ENCODE results near the gene ACTR3C.
"Not testable (repeated sequence)": the region's sequence is repeated elsewhere in the genome, so short reads cannot be mapped to it uniquely, and the experiment has no call there.

Gene ACTR3C

DNA sequence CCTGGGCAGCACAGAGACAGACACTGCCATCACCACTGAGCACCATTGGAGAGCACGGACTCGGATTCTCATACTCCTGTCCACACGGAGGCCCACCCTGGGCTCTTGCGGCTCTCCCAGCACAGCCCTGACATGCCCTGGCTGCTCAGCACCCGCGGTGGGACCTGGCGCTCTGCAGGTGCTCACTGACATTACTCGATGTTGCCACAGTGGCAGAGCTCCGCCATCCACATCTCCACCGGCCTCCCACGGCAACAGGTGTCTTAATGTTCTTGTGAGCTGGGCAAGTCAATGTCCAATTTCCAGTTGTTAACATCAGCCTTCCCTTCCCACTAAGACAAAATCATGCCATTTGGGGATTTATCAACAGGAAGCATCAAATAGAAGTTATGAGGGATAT lies 45.0 kb downstream of the ACTR3C start:
- DNase-seq = not testable (repeated sequence)

DNA sequence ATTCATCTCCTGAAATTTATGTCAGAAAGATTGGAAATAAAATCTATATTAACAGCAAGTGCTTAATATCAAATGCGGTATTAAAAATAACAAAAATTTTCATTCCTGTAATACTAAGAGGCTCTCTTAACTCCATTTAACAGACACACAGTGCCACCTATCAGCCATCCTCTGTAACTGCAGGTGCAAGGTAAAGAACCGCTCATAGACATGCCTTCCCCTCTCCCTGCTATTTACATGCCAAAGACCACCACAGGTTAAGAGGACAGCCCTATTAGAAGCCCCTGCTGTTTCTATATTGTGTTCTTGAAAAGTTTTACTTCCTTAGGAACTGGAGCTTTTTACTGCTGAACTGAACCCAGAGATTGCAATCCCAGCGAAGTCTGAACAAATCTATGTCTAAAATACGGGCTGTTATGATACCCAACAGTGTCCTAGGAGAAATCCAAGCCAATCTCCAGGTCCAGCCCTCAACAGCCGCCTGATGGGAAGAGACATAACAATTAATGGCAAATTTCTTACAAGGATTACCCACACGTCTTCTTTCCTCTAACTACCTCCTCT lies 47.1 kb downstream of the ACTR3C start:
- peak; percentile 4 for DNase-seq

DNA sequence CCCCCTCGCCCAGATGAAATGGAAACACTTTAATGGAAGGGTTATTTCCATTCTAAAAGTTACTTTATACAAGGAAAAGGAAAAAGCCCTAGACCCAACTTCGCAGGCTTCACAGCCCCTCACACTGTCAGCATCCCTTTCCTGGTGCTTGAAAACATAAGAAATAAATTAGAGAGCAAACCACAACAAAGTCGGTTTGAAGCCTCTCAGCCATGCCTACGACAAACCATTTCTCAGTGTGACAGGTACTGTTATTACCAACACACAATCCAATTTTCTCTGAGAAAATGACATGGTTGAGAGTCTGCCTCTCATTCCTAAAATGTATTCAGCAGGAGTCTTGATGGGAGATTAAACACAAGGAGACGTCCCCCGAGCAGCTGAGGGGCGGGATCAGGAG lies 51.4 kb downstream of the ACTR3C start:
- DNase-seq = not testable (repeated sequence)

DNA sequence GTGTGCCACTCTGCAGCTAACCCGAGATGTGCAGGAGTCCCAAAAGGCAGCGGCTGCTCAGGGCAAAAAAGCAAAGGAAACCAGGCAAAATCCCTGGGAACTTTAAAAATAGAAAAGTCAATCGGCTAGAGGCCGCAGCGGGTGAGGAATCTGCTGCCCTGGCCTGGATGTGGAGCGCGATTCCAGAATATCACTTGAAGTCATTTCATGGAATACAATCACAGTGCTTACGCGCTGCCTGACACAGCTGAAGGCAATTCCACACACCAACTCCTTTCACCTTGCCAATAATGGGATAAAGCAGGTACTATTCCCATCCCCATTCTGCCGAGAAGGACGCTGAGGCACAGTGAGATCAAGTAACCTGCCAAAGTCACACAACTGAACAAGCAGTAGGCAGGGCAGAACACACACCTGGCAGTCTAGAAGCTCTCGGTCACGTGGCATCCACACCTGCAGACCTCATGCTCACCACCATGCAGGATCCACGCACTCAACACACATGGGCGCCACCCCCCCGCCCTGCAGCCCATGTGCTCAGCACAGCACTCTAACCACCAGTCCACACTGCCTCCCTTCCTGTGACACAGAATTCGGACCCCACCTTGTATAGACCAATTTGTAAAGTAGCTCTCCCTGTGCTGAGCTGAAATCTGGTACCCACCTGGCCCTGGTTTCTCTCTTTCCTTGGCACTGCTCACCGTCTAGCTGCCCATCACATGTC lies 53.1 kb downstream of the ACTR3C start:
- DNase-seq = not testable (repeated sequence)

DNA sequence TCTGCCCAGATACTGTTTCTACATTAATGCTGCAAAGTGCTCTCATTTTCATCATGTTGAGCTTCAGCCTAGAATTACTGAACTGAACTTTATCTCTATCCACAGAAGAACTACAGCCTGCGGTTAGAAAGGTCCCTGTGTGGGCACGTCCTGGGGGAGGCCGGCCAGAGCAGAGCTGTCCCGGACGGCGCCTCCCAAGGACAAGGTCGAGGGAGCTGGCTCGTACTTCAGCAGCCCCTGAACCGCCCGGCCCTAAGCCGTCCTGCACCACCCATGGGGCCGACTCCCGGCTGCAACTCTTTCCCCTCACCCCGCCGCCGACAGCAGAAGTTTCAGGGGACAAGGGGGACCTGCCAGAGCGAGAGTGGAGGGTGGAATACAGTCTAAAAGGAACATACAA lies 54.5 kb downstream of the ACTR3C start:
- not testable (repeated sequence) for DNase-seq

DNA sequence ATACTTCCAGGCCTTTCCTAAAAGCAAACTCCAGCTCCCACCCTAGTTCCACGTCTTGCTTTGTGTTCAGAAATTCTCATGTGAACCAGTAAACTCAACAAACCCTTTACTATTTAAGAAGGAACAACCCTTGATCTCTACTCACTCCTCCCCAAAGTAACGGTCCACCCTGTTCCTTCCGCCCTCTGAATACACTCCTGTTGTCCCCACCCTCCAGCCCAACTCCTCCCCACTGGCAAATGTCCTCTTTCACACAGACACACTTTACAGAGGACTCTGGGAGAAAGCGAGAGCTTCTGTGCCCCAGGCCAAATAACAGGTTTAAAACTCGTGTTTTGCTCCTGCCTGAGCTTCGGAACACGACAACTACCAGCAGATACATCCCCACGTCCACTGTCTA lies 55.1 kb downstream of the ACTR3C start:
- not testable (repeated sequence) for DNase-seq

DNA sequence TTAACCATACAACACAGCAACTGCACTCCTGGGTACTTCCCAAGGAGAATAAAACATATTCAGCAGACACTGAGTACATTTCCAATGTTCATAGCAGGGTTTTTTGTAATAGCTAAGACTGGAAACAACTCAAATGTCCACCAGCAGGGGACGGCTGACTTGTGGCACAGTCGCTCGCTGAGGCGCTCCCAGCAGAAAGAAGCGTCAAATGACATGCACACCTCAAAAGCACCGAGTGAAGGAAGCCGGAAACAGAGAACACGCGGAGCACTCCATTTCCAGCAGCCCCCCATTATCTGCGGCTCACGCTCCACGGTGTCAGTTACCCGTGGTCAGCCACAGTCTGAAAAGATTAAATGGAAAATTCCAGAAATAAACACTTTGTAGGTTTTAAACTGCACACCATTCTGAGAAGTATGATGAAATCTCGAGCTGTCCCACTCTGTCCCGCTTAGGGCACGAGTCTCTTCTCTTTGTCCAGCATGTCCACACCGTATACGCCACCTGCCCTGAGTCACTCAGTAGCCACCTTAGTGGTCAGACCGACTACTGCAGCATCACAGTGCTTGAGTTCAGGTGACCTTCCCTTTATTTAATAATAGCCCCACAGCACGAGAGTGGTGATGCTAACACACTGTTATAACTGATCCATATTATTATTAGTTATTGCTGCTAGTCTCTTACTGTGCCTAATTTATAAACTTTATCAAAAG lies 56.2 kb downstream of the ACTR3C start:
- not testable (repeated sequence) for DNase-seq

DNA sequence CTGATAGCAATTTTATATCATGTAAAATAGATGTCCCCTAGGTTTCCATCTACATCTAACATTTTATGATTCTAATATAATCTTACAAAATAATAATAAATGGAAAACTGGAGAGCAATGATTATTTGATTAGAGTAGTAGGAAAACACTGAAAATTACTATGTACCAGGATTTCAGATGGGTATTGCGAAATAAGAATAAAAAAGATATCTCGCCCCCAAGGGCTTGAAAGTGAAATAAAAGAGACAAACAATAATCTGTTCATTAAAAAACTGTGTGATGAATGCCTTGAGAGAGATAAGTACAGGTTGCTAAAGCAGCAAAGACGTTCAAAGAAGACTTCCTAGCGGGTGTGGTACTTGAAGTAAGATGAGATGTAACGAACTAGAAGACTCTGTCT lies 60.7 kb downstream of the ACTR3C start:
- not testable (repeated sequence) for DNase-seq

DNA sequence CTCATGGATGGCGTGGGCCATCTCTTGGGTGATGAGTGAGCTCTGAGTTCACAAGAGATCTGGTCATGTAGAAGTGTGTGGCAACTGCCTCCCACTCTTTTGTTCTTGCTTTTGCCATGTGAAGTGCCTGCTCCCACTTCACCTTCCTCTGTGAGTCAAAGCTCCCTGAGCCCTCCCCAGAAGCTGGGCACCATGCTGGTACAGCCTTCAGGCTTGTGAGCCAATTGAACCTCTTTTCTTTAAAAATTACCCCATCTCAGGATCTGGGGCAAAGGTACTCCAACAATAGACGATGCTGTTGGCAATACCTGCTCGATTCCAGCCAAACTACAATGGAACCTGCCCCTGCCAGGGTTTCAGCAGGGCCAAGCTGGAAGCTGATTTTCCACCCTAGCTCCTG lies 75.6 kb downstream of the ACTR3C start:
- not testable (repeated sequence) for DNase-seq

DNA sequence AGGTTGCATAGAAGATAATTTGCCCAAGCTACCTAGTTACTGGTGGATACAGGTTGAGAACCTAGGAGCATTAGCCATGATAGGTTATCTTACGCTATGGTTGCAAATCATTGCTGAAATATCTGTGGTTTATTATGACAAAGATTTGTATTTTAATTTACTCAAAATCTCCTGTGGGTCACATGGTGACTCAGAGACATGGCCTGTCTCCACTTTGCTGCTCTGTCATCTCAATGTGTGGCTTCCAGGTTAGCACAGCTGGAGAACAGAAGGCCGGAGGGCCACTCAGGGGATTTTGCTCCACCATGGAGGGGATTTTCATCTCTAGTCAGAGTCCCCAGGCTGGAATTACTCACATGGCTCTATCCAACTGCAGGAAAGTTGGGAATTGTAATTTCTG lies 78.1 kb downstream of the ACTR3C start:
- DNase-seq = not testable (repeated sequence)

DNA sequence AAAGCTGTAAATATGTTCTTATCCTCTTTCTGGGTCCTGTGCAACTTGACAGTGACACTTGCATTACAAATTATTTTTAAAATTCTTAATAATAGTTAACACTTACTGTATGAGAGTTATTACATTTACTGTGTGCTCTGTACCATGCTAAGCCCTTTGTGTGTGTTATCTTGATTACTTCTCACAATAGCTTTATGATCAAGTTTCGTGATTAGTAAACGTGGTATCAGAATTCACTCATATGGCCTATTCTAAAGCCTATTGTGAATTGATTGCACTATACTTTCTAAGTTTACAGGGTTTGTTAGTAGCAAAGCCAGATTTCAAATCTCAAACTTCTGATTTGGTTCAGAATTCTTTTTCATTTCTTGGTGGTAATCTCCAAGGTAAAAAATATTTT lies 80.4 kb downstream of the ACTR3C start:
- DNase-seq = not testable (repeated sequence)

DNA sequence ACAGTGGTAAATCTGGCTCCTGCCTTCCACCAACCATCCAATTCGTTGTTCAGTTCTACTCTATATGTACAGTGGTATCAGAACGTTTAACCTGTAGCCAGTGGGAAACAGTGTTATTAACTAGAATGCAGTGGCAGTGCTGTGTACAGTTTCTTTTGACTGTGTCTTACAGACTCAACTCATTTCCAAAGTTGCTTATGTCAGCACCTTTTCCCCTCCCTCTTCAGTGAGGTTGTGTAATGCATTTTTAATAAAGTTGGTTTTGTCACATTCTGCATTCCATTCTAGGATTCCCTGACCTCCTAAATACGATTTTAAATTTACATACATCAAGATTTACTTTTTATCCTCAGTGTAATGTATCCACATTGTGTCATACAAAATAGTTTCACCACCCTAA lies 97.9 kb downstream of the ACTR3C start:
- DNase-seq = not testable (repeated sequence)

DNA sequence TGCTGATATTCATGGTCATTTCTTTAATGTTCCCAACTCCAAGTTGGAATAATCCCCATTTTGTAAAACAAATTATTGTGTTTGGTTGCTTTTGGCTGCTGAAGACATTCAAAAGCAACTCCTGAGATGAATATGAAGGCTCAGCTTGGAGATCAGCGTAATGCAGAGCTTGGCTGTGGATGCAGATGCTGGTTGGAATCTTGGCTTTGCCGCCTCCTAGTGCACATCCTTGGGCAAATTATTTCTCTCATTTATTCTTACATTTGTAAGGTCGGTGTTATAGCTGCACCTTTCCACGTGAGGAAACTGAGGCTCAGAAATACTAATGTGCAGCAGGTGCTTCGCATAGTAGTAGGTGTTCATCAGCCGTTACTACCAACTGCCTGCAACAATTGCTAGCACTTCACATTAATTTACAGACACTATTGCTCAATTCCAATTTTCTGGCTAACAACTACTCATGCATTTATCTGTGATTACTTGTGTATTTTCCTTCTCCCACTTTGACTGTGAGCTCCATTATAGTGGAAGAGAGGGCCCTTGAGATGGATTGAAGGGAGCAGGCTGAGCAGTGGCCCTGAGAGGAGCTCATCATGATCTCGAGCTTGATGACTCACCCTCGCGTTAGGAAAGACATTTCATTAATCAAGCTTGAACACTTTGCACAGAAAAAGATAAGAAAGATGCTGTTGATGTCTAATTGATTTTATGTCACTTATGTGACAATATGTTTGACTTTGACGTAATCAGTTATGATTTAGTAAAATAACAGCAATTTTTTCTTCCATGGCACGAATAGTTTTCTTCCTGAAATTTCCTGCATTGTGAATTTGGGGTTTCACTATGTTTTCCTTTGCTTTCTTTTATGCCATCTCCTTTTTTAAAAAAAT lies 101.0 kb downstream of the ACTR3C start:
- DNase-seq = not testable (repeated sequence)

DNA sequence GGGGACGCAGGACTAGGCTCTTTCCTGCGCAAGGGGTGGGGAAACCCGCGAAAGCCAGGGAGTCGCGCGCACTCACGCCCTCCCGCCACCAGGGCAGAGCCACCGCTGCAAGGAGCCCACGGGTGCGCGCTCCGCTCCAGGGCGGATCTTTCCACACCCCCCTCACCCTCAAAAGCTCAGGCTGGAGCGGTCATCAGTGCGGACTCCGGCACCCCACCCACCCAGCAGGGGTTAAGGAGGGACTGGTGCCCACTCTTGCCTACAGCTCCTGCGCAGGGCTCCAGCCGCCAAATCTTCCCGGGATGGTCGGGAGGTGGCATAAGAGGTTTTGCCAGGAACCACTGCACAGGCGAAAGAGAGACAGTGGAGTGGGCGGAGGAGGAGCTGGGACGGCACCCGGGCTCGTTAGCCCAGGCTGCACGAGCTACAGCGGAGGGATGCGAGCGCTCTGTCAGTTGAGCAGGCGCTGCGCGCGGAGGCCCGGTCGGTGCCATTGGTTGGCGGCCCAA lies 102.6 kb downstream of the ACTR3C start:
- not testable (repeated sequence) for DNase-seq

DNA sequence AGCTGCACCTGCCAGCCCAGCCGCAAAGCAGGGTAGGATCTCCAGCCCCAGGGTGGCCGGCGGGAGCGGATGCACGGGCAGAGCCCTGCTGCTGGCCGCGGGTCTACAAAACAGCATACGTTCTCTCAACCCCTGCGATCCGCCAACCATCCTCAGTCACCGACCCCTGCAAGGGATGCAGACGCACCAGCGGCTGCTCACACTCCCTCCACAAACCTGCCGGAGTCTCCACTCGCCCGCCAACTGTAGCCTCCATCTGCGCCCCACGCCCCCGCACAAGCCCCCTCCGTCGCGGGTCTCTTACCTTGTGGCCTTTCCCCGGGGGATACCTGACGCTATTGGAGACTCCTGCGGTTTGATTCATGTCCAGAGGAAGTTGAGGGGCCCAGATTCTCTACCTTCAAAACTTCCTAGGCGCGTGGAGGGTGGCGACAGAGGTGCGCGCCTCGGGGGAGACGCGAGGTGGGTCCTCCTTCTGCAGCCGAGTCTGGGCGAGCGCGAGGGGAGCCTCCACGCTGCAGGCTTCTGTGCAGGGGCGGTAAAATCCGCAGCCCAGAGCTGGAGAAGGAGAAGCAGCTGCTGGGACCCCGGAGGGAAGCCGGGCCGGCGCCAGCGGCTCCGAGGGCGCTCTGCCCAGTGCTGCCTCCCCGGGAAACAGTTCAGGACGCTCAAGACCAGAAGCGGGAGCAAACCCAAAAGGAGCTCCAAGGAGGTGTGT lies 103.2 kb downstream of the ACTR3C start:
- DNase-seq = not testable (repeated sequence)

DNA sequence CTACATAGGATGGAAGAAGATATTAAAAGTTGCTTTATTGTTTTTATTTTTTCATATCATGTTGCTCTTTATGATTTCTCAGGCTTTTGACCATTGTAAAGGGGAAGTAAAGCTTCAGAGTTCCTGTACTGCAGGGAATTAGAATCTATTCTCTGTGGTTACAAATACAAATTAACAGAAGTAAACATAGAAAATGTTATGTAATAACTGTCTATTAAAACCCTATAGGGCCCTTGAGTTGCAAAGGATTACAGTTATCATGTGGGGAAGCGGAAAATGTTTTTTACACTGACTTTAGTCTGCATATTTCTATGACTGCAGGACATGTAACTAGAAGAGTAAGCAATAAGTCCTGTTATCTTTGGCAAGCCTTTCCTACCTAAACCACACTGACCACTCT lies 116.5 kb downstream of the ACTR3C start:
- DNase-seq = not testable (repeated sequence)

DNA sequence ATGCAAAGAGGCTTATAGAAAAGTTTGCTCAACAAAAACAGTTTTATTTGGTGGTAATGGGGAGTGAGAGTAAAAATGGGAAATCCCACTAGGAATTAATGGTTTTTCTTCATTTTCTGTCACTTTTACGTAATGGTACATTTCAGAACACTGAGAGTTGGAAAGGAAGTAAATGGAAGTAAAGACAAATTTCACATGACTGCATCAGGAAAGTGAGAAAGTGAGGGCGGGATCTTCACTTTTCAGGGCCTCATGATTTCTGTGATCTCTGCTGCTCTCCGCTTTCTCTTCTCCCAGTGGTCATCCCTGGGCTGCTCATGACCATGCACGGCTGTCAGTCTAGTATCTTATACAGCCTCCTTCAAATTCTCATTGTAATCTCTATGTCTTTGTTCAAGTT lies 117.5 kb downstream of the ACTR3C start:
- DNase-seq = not testable (repeated sequence)

DNA sequence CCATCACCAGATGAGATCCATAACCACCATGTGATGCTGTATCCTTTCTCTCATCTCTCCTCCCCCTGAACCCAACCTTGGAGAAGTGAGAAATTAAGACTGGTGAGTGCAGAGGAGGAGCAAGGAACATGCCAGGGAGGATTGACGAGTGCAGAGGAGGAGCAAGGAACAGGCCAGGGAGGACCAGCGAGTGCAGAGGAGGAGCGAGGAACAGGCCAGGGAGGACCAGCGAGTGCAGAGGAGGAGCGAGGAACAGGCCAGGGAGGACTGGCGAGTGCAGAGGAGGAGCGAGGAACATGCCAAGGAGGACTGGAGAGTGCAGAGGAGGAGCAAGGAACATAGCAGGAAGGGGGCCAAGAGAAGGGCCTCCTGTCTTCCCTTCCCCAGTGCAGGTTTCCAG lies 118.8 kb downstream of the ACTR3C start:
- DNase-seq = not testable (repeated sequence)

DNA sequence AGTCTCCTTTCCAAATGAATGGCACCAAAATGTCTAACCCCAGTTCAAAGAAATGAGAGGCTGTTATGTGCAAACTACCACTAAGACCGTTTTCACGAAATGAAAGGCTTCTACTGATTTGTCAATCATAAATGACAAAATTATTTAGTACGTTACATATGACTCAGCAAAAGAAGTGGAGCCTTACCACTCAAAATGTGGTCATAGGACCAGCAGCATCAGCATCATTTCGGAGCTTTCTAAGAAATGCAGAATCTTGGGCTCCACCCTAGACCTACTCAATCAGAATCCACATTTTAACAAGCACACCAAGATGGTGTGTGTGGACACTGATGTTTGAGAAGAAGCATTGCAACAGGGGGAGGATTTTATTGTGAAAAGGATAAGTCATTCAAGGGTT lies 120.5 kb downstream of the ACTR3C start:
- DNase-seq = not testable (repeated sequence)

Measured in effector CD8-positive, alpha-beta T cell (primary cell).